Smooth muscle cell (in vitro differentiated cells): Measurements from ENCODE around the gene TTC28. TPM values are rescaled to one million over a fixed set of nuclear protein-coding genes. Genes with fewer than 3 reads are reported as not detected.

ENCODE experiments used
- DNase-seq: peaks from one replicate; lab custom pipeline; 2025; ENCODE audit not compliant: unreplicated experiment; lab: John Stamatoyannopoulos, UW
- H2AFZ ChIP-seq: fragments of 200-600 bp; sonication (generic); 2 replicates; pipeline ENCODE4 v1.6.0; 2016; ENCODE audit warnings: antibody characterized with exemption, low read depth, mild to moderate bottlenecking
- H3F3A ChIP-seq: fragments of 200-600 bp; sonication (generic); 2 replicates; pipeline ENCODE4 v1.6.0; 2017; ENCODE audit warnings: antibody characterized with exemption, low read depth
- H3K27ac ChIP-seq: fragments of 200-600 bp; sonication (generic); 2 replicates; pipeline ENCODE4 v1.5.1; 2016; ENCODE audit warnings: low read depth, mild to moderate bottlenecking
- H3K27me3 ChIP-seq: fragments of 200-600 bp; sonication (generic); 2 replicates; pipeline ENCODE4 v1.6.1; 2016; ENCODE audit warnings: low read depth, mild to moderate bottlenecking
- H3K36me3 ChIP-seq: fragments of 200-600 bp; sonication (generic); 2 replicates; pipeline ENCODE4 v1.5.1; 2016; ENCODE audit warnings: low read depth
- H3K4me1 ChIP-seq: fragments of 200-600 bp; sonication (generic); 2 replicates; pipeline ENCODE4 v1.5.1; 2016; ENCODE audit warnings: low read depth
- H3K4me2 ChIP-seq: fragments of 200-600 bp; sonication (generic); 2 replicates; pipeline ENCODE4 v1.6.0; 2016; ENCODE audit warnings: mild to moderate bottlenecking
- H3K4me3 ChIP-seq: fragments of 200-600 bp; sonication (generic); 2 replicates; pipeline ENCODE4 v1.5.1; 2016; ENCODE audit warnings: mild to moderate bottlenecking
- H3K79me2 ChIP-seq: fragments of 200-600 bp; sonication (generic); 2 replicates; pipeline ENCODE4 v1.6.0; 2016; ENCODE audit warnings: low read depth, mild to moderate bottlenecking
- H3K9ac ChIP-seq: fragments of 200-600 bp; sonication (generic); 2 replicates; pipeline ENCODE4 v1.6.0; 2016; ENCODE audit warnings: low read depth
- H3K9me3 ChIP-seq: fragments of 200-600 bp; sonication (generic); replicated peaks from 2 replicates; pipeline ENCODE4 v1.5.1; 2016; ENCODE audit warnings: low read depth
- H4K20me1 ChIP-seq: fragments of 200-600 bp; sonication (generic); 2 replicates; pipeline ENCODE4 v1.6.0; 2016; ENCODE audit warnings: low read depth
- CTCF ChIP-seq: fragments of 200-600 bp; sonication (generic); IDR thresholded peaks from 2 replicates; pipeline ENCODE4 v1.5.1; 2017; ENCODE audit warnings: borderline replicate concordance, mild to moderate bottlenecking, antibody characterized with exemption; ENCODE audit not compliant: insufficient read depth, poor library complexity, severe bottlenecking
- WGBS: methylation state at CpG from one replicate; pipeline ENCODE4 v1.1.7; 2016; ENCODE audit warnings: low lambda C conversion rate; 5-methylcytosine and 5-hydroxymethylcytosine counted together
- polyA plus RNA-seq: library from polyadenylated mRNA; unstranded; fragments of >200 nt; fragmentation: Nextera tagmentation; extraction: Ambion mirVana; gene quantifications from 2 replicates; pipeline ENCODE4 v1.2.1, GENCODE V29; 2016
- total RNA-seq: library from RNA; depleted of rRNA; stranded (reverse); fragments of >200 nt; gene quantifications from 2 replicates; pipeline ENCODE4 v1.2.3, GENCODE V29; 2014

TTC28 gene
- total and polyA plus RNA-seq, 2 experiments from 2014 or later: 6.3 to 17.9 TPM

- H3K4me1 ChIP-seq: peaks cover 3% of the 10 kb centered on the region
These were observed 670.3 kb downstream of the TTC28 start for GRCh38 chr22:28009272-28009827.

GRCh38 chr22:28008649-28009048 is 671.0 kb downstream of the TTC28 start:
- Histone ChIP-seq H3K79me2 (no peaks in the 10 kb centered on the region), H3K9ac (no peak overlapping the region), H3F3A (peaks cover 6% of the 10 kb centered on the region), H2AFZ (no peak overlapping the region), H3K9me3 (no peaks in the 10 kb centered on the region), H3K27ac (peak overlapping the region; percentile 61), H3K4me2 (peak overlapping the region; percentile 19), H3K4me3 (no peak overlapping the region), H3K36me3 (no peaks in the 10 kb centered on the region), H4K20me1 (no peaks in the 10 kb centered on the region), H3K4me1 (no peaks in the 10 kb centered on the region), H3K27me3 (no peaks in the 10 kb centered on the region)
- TF ChIP-seq CTCF: no peak
- WGBS: 85% methylated on average over 5 of the region's 5 CpGs
- no peak for DNase-seq

More at GRCh38 chr22:28009272-28009827, 670.3 kb downstream of the TTC28 start:
- WGBS: 8% methylated on average over 14 of the region's 14 CpGs
- Histone ChIP-seq H3K36me3 (no peaks in the 10 kb centered on the region), H4K20me1 (no peaks in the 10 kb centered on the region), H3K27me3 (no peaks in the 10 kb centered on the region), H3F3A (peaks cover 6% of the 10 kb centered on the region), H3K4me3 (no peak overlapping the region), H3K79me2 (no peaks in the 10 kb centered on the region), H3K4me2 (peak overlapping the region; percentile 19), H3K9ac (no peak overlapping the region), H3K27ac (peak overlapping the region; percentile 61), H2AFZ (no peak overlapping the region), H3K9me3 (no peaks in the 10 kb centered on the region)
- DNase-seq: peak; percentile 37
- peak; percentile 97 for TF ChIP-seq CTCF

- DNase-seq: no peak
- Histone ChIP-seq H3K4me2 (no peak overlapping the region), H3K27ac (peak overlapping the region; percentile 61), H3K9me3 (no peaks in the 10 kb centered on the region), H3K79me2 (no peaks in the 10 kb centered on the region), H3K4me3 (no peak overlapping the region), H3K9ac (no peak overlapping the region), H3F3A (peaks cover 6% of the 10 kb centered on the region), H4K20me1 (no peaks in the 10 kb centered on the region), H3K4me1 (no peaks in the 10 kb centered on the region), H3K27me3 (no peaks in the 10 kb centered on the region), H3K36me3 (no peaks in the 10 kb centered on the region), H2AFZ (no peak overlapping the region)
- 70% methylated on average over 4 of the region's 4 CpGs for WGBS
- TF ChIP-seq CTCF: no peak
These were observed 671.6 kb downstream of the TTC28 start for GRCh38 chr22:28008056-28008455.

- no peak for TF ChIP-seq CTCF
- no peaks in the 10 kb centered on the region for H3K79me2 ChIP-seq
- H3K9ac ChIP-seq: no peak overlapping the region
- H2AFZ ChIP-seq: no peak overlapping the region
- H3K27ac ChIP-seq: no peak overlapping the region
- no peaks in the 10 kb centered on the region for H3K9me3 ChIP-seq
- WGBS: 90% methylated on average over 7 of the region's 7 CpGs
- H3K4me3 ChIP-seq: no peak overlapping the region
- H3K27me3 ChIP-seq: no peaks in the 10 kb centered on the region
- DNase-seq: no peak
- no peak overlapping the region for H3K4me2 ChIP-seq
- peaks cover 6% of the 10 kb centered on the region for H3F3A ChIP-seq
- H3K4me1 ChIP-seq: no peaks in the 10 kb centered on the region
- H4K20me1 ChIP-seq: no peaks in the 10 kb centered on the region
- no peaks in the 10 kb centered on the region for H3K36me3 ChIP-seq
These were observed 673.4 kb downstream of the TTC28 start for GRCh38 chr22:28006271-28006670.
